ENCODE measurements around the gene GJA1. TPM values are rescaled to one million over a fixed set of nuclear protein-coding genes. Genes with fewer than 3 reads are reported as not detected.

Gene GJA1
- polyA plus RNA-seq, 2 of the 4 experiments (the other 2 are of a cell fraction), result 87.4 to 170 TPM

DNA sequence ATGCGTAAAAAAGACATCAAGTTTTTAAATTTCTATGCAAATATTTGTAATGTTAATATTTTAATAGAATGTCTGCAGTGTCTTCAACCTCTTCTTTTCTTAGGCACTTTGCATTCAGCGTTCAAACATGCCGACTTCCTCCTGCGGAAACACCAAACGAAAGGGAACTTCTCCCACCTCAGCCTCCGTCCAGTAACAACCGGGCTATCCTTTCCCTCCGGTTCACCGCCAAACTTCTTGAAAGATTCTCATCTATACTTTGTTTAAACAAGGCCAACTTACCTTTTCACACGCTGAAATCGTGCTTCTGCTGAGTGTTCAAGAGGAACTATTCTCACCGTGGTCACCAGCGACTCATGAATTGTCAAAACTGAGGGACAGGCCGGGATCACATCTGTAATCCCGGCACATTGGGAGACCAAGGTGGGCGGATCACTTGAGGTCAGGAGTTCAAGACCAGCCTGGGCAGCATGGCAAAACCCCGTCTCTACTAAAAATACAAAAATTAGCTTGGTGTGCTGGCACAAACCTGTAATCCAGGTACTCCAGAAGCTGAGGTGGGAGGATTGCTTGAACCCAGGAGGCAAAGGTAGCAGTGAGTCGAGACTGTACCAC, 44.8 kb downstream of the GJA1 start:
- Histone ChIP-seq H3K4me3 (peak overlapping the region; percentile 34), H3K9me3 (no peaks in the 10 kb centered on the region), H3K27ac (peak overlapping the region; percentile 64 to 86), H3K4me2 (peak overlapping the region; percentile 72), H3K4me1 (peaks cover 41% of the 10 kb centered on the region)
- TF ChIP-seq PHF8 (IDR thresholded peaks at IDR 0.05; ENCODE audit: borderline replicate concordance, low read depth) (no peak), JUNB (IDR thresholded peaks at IDR 0.05) (no peak), ZNF302 (CRISPR knock-in tag; IDR thresholded peaks at IDR 0.05) (no peak), MAFK (IDR thresholded peaks at IDR 0.05; ENCODE audit: partially characterized antibody) (no peak), CBX8 (IDR thresholded peaks at IDR 0.05) (no peak)
- ChIA-PET CTCF (no interaction called here), POLR2A (no interaction called here)
- WGBS (ENCODE audit: missing lambda C conversion rate), result 63% methylated on average over 18 of the region's 18 CpGs
- DNase-seq (ENCODE audit: low read depth in 1 of 2, low spot score in 1 of 2), result peak in 1 of 2 experiments; percentile 42
- ATAC-seq, result peak; percentile 56 to 69; a peak in 4 of 6 replicates
- FAIRE-seq, result no peak

DNA sequence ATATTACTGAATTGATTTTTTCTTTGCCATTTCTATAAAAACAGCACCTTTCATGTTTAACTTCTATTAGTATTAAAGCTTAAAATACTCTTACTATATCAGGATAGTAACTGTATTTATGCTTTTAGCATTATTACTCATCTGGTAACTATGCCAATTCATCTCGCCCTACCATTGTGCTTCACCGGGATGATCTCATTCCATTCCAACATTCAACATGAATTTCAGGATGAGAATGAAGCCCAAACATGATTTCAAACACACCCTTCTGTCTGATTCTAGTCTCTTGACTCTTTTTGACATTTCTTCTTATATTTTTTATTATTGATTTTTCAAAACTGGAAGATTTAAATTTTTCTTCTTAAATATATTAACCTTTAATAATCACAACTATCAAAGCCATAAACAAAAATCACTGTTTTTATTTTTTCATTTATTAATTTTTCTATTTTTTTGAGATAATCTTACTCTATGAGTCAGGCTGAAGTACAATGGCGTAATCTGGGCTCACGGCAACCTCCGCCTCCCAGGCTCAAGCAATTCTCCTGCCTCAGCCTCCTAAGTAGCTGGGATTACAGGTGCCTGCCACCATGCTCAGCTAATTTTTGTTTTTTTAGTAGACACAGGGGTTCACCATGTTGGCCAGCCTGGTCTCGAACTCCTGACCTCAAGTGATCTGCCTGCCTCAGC, 46.7 kb downstream of the GJA1 start:
- no peak for FAIRE-seq
- WGBS (ENCODE audit: missing lambda C conversion rate), result 32% methylated on average over 6 of the region's 6 CpGs
- peak overlapping the region; percentile 41 for H3K4me2 ChIP-seq

DNA sequence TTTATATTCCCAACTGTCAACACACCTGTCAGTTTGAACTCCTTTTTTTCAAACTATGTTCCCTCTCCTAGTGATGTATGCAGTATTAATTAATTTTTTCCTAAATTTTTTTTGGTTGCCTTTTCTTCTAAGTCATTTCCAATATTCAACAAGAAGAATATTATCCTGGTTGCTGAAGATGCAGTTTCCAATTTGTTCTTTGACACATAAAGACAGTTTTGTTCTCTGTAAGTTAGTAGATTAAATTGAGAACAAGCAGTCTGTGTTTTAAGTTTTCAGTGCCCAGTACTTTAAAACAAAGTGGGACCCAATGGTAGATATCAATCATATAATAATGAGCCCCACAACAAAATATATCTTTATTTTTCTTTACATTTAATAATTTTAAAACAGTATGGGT, 47.3 kb downstream of the GJA1 start:
- Histone ChIP-seq H3K9me3 (no peaks in the 10 kb centered on the region), H3K4me1 (peaks cover 55% of the 10 kb centered on the region), H3K27ac (peak overlapping the region; percentile 67 to 85), H3K4me2 (peak overlapping the region; percentile 41; the same call in 2 of the 3 replicates), H3K4me3 (no peak overlapping the region)
- DNase-seq (ENCODE audit: low read depth in 1 of 2, low spot score in 1 of 2) (no peak), ATAC-seq (no peak), FAIRE-seq (no peak)
- POLR2A ChIA-PET, result no interaction called here
- no peak for TF ChIP-seq CEBPB (IDR thresholded peaks at IDR 0.05)
- no peak for TF ChIP-seq NFE2L2 (conservative IDR thresholded peaks at IDR 0.05; ENCODE audit: low read length)
- TF ChIP-seq ZSCAN20 (CRISPR knock-in tag; IDR thresholded peaks at IDR 0.05), result no peak
- no peak for TF ChIP-seq RAD21 (conservative IDR thresholded peaks at IDR 0.05 in 1 of 2, IDR thresholded peaks at IDR 0.05 in 1 of 2)
- TF ChIP-seq KDM5A (IDR thresholded peaks at IDR 0.05), result no peak
- no peak for TF ChIP-seq HOXB13 (CRISPR knock-in tag; IDR thresholded peaks at IDR 0.05; ENCODE audit: low read depth)
- no peak for TF ChIP-seq RARB (CRISPR knock-in tag; IDR thresholded peaks at IDR 0.05)
- no peak for TF ChIP-seq EHF (CRISPR knock-in tag; IDR thresholded peaks at IDR 0.05)
- CTCF ChIA-PET, result no interaction called here

More for the DNA sequence above, 46.7 kb downstream of the GJA1 start:
- ChIA-PET CTCF (no interaction called here), POLR2A (no interaction called here)
- peak overlapping the region; percentile 67 to 85 for H3K27ac ChIP-seq
- H3K4me1 ChIP-seq, result peaks cover 51% of the 10 kb centered on the region
- no peaks in the 10 kb centered on the region for H3K9me3 ChIP-seq
- no peak overlapping the region for H3K4me3 ChIP-seq
- TF ChIP-seq HOXB5 (CRISPR knock-in tag; IDR thresholded peaks at IDR 0.05) (no peak), FOSL2 (IDR thresholded peaks at IDR 0.05) (peak; percentile 40; the same call in 1 of the 2 replicates), FOSL2 (CRISPR knock-in tag; IDR thresholded peaks at IDR 0.05) (peak; percentile 62), JUNB (IDR thresholded peaks at IDR 0.05) (peak; percentile 53)
- DNase-seq (ENCODE audit: low read depth in 1 of 2, low spot score in 1 of 2) (peak; percentile 36 to 75), ATAC-seq (peak; percentile 68 to 80; a peak in 5 of 6 replicates)

DNA sequence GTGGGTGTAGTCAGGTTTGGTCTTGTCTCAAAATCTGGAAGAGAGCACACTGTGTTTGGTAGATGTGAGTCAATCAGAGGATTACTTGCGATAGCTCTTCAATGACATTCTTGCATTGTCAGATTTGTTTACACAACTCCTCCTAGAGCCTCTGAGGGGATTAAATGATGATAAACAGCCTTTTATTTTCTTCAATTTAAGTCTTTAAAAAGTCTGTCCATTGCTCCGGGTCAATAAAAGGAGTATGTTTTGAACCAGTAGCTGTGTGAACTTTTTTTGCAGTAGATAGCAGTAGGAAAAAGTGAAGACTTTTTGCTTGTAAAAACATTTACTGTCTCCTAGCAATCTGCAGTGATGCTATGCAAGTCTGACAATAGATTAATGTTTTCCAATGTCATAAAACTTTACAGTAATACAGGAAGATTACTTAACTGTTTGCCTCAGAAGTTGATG, 49.9 kb downstream of the GJA1 start:
- CTCF ChIA-PET, result no interaction called here
- Histone ChIP-seq H3K4me3 (no peak overlapping the region), H3K4me1 (peaks cover 60% of the 10 kb centered on the region), H3K27ac (peak overlapping the region; percentile 86; a peak in 5 of 6 replicates), H3K4me2 (peak overlapping the region; percentile 73), H3K9me3 (no peaks in the 10 kb centered on the region)
- 2% methylated on average over 2 of the region's 2 CpGs for WGBS (ENCODE audit: missing lambda C conversion rate)
- ATAC-seq (peak; percentile 86 to 88), FAIRE-seq (no peak), DNase-seq (ENCODE audit: low read depth in 1 of 2, low spot score in 1 of 2) (peak in 1 of 2 experiments; percentile 82)
- POLR2A ChIA-PET, result interaction anchor here (0.6 kb wide), 1 partner anchor 49 kb away, joined by 3 read pairs; no protein-coding TSS in a partner anchor
- TF ChIP-seq HOXB5 (CRISPR knock-in tag; IDR thresholded peaks at IDR 0.05) (peak; percentile 89; the same call in 1 of the 2 replicates), JUN (IDR thresholded peaks at IDR 0.05) (peak in 1 of 2 experiments; percentile 51; a peak in 2 of 5 replicates), CHD4 (IDR thresholded peaks at IDR 0.05; ENCODE audit: borderline replicate concordance) (no peak), CEBPB (IDR thresholded peaks at IDR 0.05) (peak; percentile 5 to 51; a peak in 2 of 4 replicates), JUNB (IDR thresholded peaks at IDR 0.05) (peak; percentile 53), BHLHE40 (IDR thresholded peaks at IDR 0.05; ENCODE audit: low read depth, low read length) (no peak), GATA3 (IDR thresholded peaks at IDR 0.05; ENCODE audit: borderline replicate concordance) (peak; percentile 67), SMC3 (IDR thresholded peaks at IDR 0.05) (0 out of 3 replicates have a peak, but pooled peaks have one; percentile 14), EP300 (IDR thresholded peaks at IDR 0.05) (peak; percentile 32 to 71; a peak in 3 of 5 replicates), RNF2 (IDR thresholded peaks at IDR 0.05; ENCODE audit: borderline replicate concordance, low read depth) (no peak)
- TF ChIP-seq, protein P1, sequence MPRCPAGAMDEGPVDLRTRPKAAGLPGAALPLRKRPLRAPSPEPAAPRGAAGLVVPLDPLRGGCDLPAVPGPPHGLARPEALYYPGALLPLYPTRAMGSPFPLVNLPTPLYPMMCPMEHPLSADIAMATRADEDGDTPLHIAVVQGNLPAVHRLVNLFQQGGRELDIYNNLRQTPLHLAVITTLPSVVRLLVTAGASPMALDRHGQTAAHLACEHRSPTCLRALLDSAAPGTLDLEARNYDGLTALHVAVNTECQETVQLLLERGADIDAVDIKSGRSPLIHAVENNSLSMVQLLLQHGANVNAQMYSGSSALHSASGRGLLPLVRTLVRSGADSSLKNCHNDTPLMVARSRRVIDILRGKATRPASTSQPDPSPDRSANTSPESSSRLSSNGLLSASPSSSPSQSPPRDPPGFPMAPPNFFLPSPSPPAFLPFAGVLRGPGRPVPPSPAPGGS (IDR thresholded peaks at IDR 0.05), result no peak

All from A549 (cell line).